ENCODE results near the gene ZRANB1.

GRCh38 chr10:124916098-124916584 is 25.8 kb upstream of the ZRANB1 start:
- no peak for TF ChIP-seq CTCF (conservative IDR thresholded peaks at IDR 0.05 in 1 of 2, IDR thresholded peaks at IDR 0.05 in 1 of 2; ENCODE audit: low read depth in 1 of 2, low read length in 2 of 2)
- TF ChIP-seq EZH2 (IDR thresholded peaks at IDR 0.05; ENCODE audit: low read length, missing control alignments): no peak

Measured in fibroblast of lung (primary cell).